WERI-Rb-1 (cell line): ENCODE measurements around the gene DDX56.
"Not testable (repeated sequence)": the region's sequence is repeated elsewhere in the genome, so short reads cannot be mapped to it uniquely, and the experiment has no call there.

Experiments
- DNase-seq: peaks from one replicate; pipeline ENCODE4 v3.0.0-alpha.2; 2020
- H3K27ac ChIP-seq: fragments of 250-450 bp; sonication (Bioruptor Pico); 2 replicates; pipeline ENCODE4 v1.5.1; 2020; ENCODE audit warnings: mild to moderate bottlenecking, moderate library complexity
- H3K27me3 ChIP-seq: fragments of 250-450 bp; sonication (Bioruptor Pico); 2 replicates; pipeline ENCODE4 v1.5.1; 2021; ENCODE audit warnings: mild to moderate bottlenecking, low read depth, moderate library complexity; ENCODE audit not compliant: insufficient read depth, severe bottlenecking
- H3K36me3 ChIP-seq: fragments of 250-450 bp; sonication (Bioruptor Pico); 2 replicates; pipeline ENCODE4 v1.5.1; 2020; ENCODE audit warnings: mild to moderate bottlenecking, moderate library complexity
- H3K4me3 ChIP-seq: 2 replicates; pipeline ENCODE4 v1.5.1; 2011; ENCODE audit warnings: low read depth, mild to moderate bottlenecking, control low read depth, low read length
- H3K9me3 ChIP-seq: fragments of 250-450 bp; sonication (Bioruptor Pico); 2 replicates; pipeline ENCODE4 v1.5.1; 2021; ENCODE audit warnings: mild to moderate bottlenecking, moderate library complexity; ENCODE audit not compliant: severe bottlenecking
- CTCF ChIP-seq: IDR thresholded peaks from 2 replicates; pipeline ENCODE4 v1.5.1; 2011; ENCODE audit warnings: low read depth, mild to moderate bottlenecking, control low read depth, inconsistent platforms, low read length

DDX56 gene

GRCh38 chr7:44566680-44567079 is 7.0 kb downstream of the DDX56 start:
- Histone ChIP-seq H3K27ac (no peak overlapping the region), H3K36me3 (peaks cover 84% of the 10 kb centered on the region), H3K4me3 (no peak overlapping the region), H3K9me3 (no peaks in the 10 kb centered on the region), H3K27me3 (no peaks in the 10 kb centered on the region)
- no peak for TF ChIP-seq CTCF
- DNase-seq: no peak

- Histone ChIP-seq H3K4me3 (no peak overlapping the region), H3K27ac (no peak overlapping the region), H3K9me3 (no peaks in the 10 kb centered on the region), H3K27me3 (no peaks in the 10 kb centered on the region), H3K36me3 (peaks cover 77% of the 10 kb centered on the region)
- no peak for TF ChIP-seq CTCF
- DNase-seq: no peak
Observed at GRCh38 chr7:44565795-44566559, 7.7 kb downstream of the DDX56 start.

- Histone ChIP-seq H3K27ac (no peak overlapping the region; the same call in 1 of the 2 replicates), H3K9me3 (no peaks in the 10 kb centered on the region), H3K36me3 (peaks cover 70% of the 10 kb centered on the region), H3K27me3 (no peaks in the 10 kb centered on the region), H3K4me3 (no peak overlapping the region)
- peak; percentile 69 for DNase-seq
- peak; percentile 98 for TF ChIP-seq CTCF
Observed at GRCh38 chr7:44565097-44565794, 8.5 kb downstream of the DDX56 start.

- no peak overlapping the region for H3K27ac ChIP-seq
- TF ChIP-seq CTCF: no peak
- no peak for DNase-seq
- no peaks in the 10 kb centered on the region for H3K27me3 ChIP-seq
- no peak overlapping the region for H3K4me3 ChIP-seq
- peaks cover 63% of the 10 kb centered on the region for H3K36me3 ChIP-seq
- H3K9me3 ChIP-seq: no peaks in the 10 kb centered on the region
Observed at GRCh38 chr7:44564606-44565005, 9.1 kb downstream of the DDX56 start.

- Histone ChIP-seq H3K36me3 (peaks cover 50% of the 10 kb centered on the region), H3K4me3 (no peak overlapping the region), H3K27me3 (no peaks in the 10 kb centered on the region), H3K9me3 (no peaks in the 10 kb centered on the region), H3K27ac (no peak overlapping the region)
- no peak for DNase-seq
- TF ChIP-seq CTCF: no peak
Observed at GRCh38 chr7:44563171-44563679, 10.5 kb downstream of the DDX56 start.

GRCh38 chr7:44562622-44562962 is 11.1 kb downstream of the DDX56 start:
- not testable (repeated sequence) for H3K4me3 ChIP-seq, H3K27ac ChIP-seq, H3K27me3 ChIP-seq, H3K9me3 ChIP-seq, DNase-seq
- H3K36me3 ChIP-seq: peaks cover 43% of the 10 kb centered on the region
